H9 (cell line): ENCODE results near the gene KEL. TPM values are rescaled to one million over a fixed set of nuclear protein-coding genes. Genes with fewer than 3 reads are reported as not detected.

ENCODE experiments used
- DNase-seq: peaks from one replicate; pipeline ENCODE4 v3.0.0-alpha.2; 2017
- H2AFZ ChIP-seq: one replicate; pipeline ENCODE4 v1.6.1; 2013; ENCODE audit warnings: mild to moderate bottlenecking, low read length, control low read depth, moderate library complexity
- H2AK5ac ChIP-seq: 2 replicates; pipeline ENCODE4 v1.6.1; 2013; ENCODE audit warnings: low read length, control low read depth, mixed read lengths; ENCODE audit not compliant: insufficient read length
- H2BK120ac ChIP-seq: one replicate; pipeline ENCODE4 v1.6.1; 2013; ENCODE audit warnings: low read depth, mild to moderate bottlenecking, low read length, control low read depth, inconsistent platforms; ENCODE audit not compliant: poor library complexity, severe bottlenecking
- H2BK12ac ChIP-seq: 2 replicates; pipeline ENCODE4 v1.6.1; 2013; ENCODE audit warnings: low read length, control low read depth, mixed read lengths, low read depth; ENCODE audit not compliant: insufficient read length
- H2BK15ac ChIP-seq: 2 replicates; pipeline ENCODE4 v1.6.1; 2013; ENCODE audit warnings: low read depth, low read length, control low read depth
- H2BK20ac ChIP-seq: one replicate; pipeline ENCODE4 v1.6.1; 2013; ENCODE audit warnings: low read depth, mild to moderate bottlenecking, low read length, control low read depth, inconsistent platforms; ENCODE audit not compliant: poor library complexity, severe bottlenecking
- H2BK5ac ChIP-seq: 2 replicates; pipeline ENCODE4 v1.6.1; 2013; ENCODE audit warnings: low read length, control low read depth, mixed read lengths; ENCODE audit not compliant: insufficient read length
- H3K14ac ChIP-seq: 2 replicates; pipeline ENCODE4 v1.6.1; 2013; ENCODE audit warnings: low read length, control low read depth; ENCODE audit not compliant: insufficient read depth
- H3K18ac ChIP-seq: 2 replicates; pipeline ENCODE4 v1.6.1; 2013; ENCODE audit warnings: low read depth, mild to moderate bottlenecking, mixed read lengths, low read length, control low read depth; ENCODE audit not compliant: insufficient read length
- H3K23ac ChIP-seq: 2 replicates; pipeline ENCODE4 v1.6.1; 2013; ENCODE audit warnings: low read length, control low read depth, mixed read lengths, low read depth; ENCODE audit not compliant: insufficient read length
- H3K23me2 ChIP-seq: 2 replicates; pipeline ENCODE4 v1.6.1; 2013; ENCODE audit warnings: low read depth, mild to moderate bottlenecking, mixed read lengths, low read length, control low read depth; ENCODE audit not compliant: insufficient read length, poor library complexity, severe bottlenecking
- H3K27ac ChIP-seq: 2 replicates; pipeline ENCODE4 v1.5.1; 2013; ENCODE audit warnings: low read length, control low read depth, mixed read lengths, low read depth; ENCODE audit not compliant: insufficient read length
- H3K27me3 ChIP-seq: 2 replicates; pipeline ENCODE4 v1.6.1; 2013; ENCODE audit warnings: low read length, control low read depth, inconsistent platforms; ENCODE audit not compliant: insufficient read depth
- H3K4ac ChIP-seq: 2 replicates; pipeline ENCODE4 v1.6.1; 2013; ENCODE audit warnings: low read depth, mild to moderate bottlenecking, control low read depth, inconsistent platforms, low read length, moderate library complexity
- H3K4me1 ChIP-seq: 2 replicates; pipeline ENCODE4 v1.6.1; 2013; ENCODE audit warnings: low read length, control low read depth, inconsistent platforms; ENCODE audit not compliant: insufficient read depth
- H3K4me2 ChIP-seq: 2 replicates; pipeline ENCODE4 v1.6.1; 2013; ENCODE audit warnings: low read length, control low read depth, mixed read lengths; ENCODE audit not compliant: insufficient read length, insufficient read depth
- H3K56ac ChIP-seq: 2 replicates; pipeline ENCODE4 v1.6.1; 2013; ENCODE audit warnings: low read depth, mild to moderate bottlenecking, mixed read lengths, low read length, control low read depth; ENCODE audit not compliant: insufficient read length
- H3K79me1 ChIP-seq: 2 replicates; pipeline ENCODE4 v1.6.1; 2013; ENCODE audit warnings: low read depth, mild to moderate bottlenecking, moderate library complexity, low read length, control low read depth, inconsistent platforms; ENCODE audit not compliant: insufficient read depth, poor library complexity, severe bottlenecking
- H3K79me2 ChIP-seq: 2 replicates; pipeline ENCODE4 v1.6.1; 2013; ENCODE audit warnings: low read length, control low read depth, inconsistent platforms; ENCODE audit not compliant: insufficient read depth
- H3K9ac ChIP-seq: 2 replicates; pipeline ENCODE4 v1.6.1; 2013; ENCODE audit warnings: low read length, control low read depth, mixed read lengths; ENCODE audit not compliant: insufficient read length; ENCODE audit errors: extremely low read depth
- H3K9me3 ChIP-seq: one replicate; pipeline ENCODE4 v1.6.1; 2013; ENCODE audit warnings: low read depth, low read length, inconsistent platforms; ENCODE audit not compliant: control insufficient read depth
- H3T11ph ChIP-seq: one replicate; pipeline ENCODE4 v1.6.1; 2013; ENCODE audit warnings: mild to moderate bottlenecking, low read length, control low read depth, inconsistent platforms
- H4K20me1 ChIP-seq: one replicate; pipeline ENCODE4 v1.6.1; 2013; ENCODE audit not compliant: control insufficient read depth, insufficient read length, insufficient read depth
- H4K5ac ChIP-seq: 2 replicates; pipeline ENCODE4 v1.6.1; 2013; ENCODE audit warnings: low read depth, mild to moderate bottlenecking, mixed read lengths, low read length, control low read depth; ENCODE audit not compliant: insufficient read length
- H4K8ac ChIP-seq: replicated peaks from 2 replicates; pipeline ENCODE4 v1.6.1; 2013; ENCODE audit warnings: low read length, control low read depth, mixed read lengths, low read depth; ENCODE audit not compliant: insufficient read length
- H4K91ac ChIP-seq: 2 replicates; pipeline ENCODE4 v1.6.1; 2013; ENCODE audit warnings: low read depth, mild to moderate bottlenecking, moderate library complexity, mixed read lengths, low read length, control low read depth; ENCODE audit not compliant: insufficient read length
- H3K27ac Mint-ChIP-seq, 3 experiments: 2 replicates in 2 of 3; 3 replicates in 1 of 3; pipeline ENCODE4 v1.8.0; 2020 to 2021; ENCODE audit warnings: mixed read lengths in 3 of 3, mild to moderate bottlenecking in 1 of 3, moderate library complexity in 1 of 3
- H3K27me3 Mint-ChIP-seq: 2 replicates; pipeline ENCODE4 v1.8.0; 2021; ENCODE audit warnings: low read depth, mild to moderate bottlenecking, moderate library complexity, mixed read lengths
- H3K36me3 Mint-ChIP-seq, 3 experiments: 2 replicates in 2 of 3; 3 replicates in 1 of 3; pipeline ENCODE4 v1.8.0; 2020 to 2021; ENCODE audit warnings: low read depth in 3 of 3, mixed read lengths in 3 of 3; ENCODE audit not compliant: insufficient read depth in 1 of 3
- H3K4me1 Mint-ChIP-seq, 2 experiments: 2 replicates each; pipeline ENCODE4 v1.8.0; 2020; ENCODE audit warnings: mixed read lengths in 2 of 2
- H3K4me3 Mint-ChIP-seq, 2 experiments: 2 replicates in 1 of 2; 3 replicates in 1 of 2; pipeline ENCODE4 v1.8.0; 2020 to 2021; ENCODE audit warnings: mild to moderate bottlenecking in 2 of 2, mixed read lengths in 2 of 2, moderate library complexity in 1 of 2
- H3K9me3 Mint-ChIP-seq, 2 experiments: 2 replicates in 1 of 2; 3 replicates in 1 of 2; pipeline ENCODE4 v1.8.0; 2020; ENCODE audit warnings: mild to moderate bottlenecking in 2 of 2, mixed read lengths in 2 of 2, moderate library complexity in 1 of 2
- WGBS: extraction: QIAGEN DNeasy Blood & Tissue Kit; methylation state at CpG from one replicate; pipeline ENCODE4 v1.1.7; 2013; ENCODE audit warnings: missing lambda C conversion rate, low lambda C conversion rate, mixed read lengths; ENCODE audit not compliant: insufficient read length; ENCODE audit errors: extremely low coverage; 5-methylcytosine and 5-hydroxymethylcytosine counted together
- total RNA-seq: library from RNA; stranded (reverse); gene quantifications from 2 replicates; pipeline ENCODE4 v1.2.1, GENCODE V29; 2021
- TF ChIP-seq, protein P1 (sequence below): fragments of 200-600 bp; sonication (generic); conservative IDR thresholded peaks from 3 replicates; pipeline ENCODE4 v1.8.0; 2021; ENCODE audit warnings: antibody characterized with exemption, mild to moderate bottlenecking

Gene KEL
- total RNA-seq, 1 experiment from 2014 or later: 1.5 TPM

DNA sequence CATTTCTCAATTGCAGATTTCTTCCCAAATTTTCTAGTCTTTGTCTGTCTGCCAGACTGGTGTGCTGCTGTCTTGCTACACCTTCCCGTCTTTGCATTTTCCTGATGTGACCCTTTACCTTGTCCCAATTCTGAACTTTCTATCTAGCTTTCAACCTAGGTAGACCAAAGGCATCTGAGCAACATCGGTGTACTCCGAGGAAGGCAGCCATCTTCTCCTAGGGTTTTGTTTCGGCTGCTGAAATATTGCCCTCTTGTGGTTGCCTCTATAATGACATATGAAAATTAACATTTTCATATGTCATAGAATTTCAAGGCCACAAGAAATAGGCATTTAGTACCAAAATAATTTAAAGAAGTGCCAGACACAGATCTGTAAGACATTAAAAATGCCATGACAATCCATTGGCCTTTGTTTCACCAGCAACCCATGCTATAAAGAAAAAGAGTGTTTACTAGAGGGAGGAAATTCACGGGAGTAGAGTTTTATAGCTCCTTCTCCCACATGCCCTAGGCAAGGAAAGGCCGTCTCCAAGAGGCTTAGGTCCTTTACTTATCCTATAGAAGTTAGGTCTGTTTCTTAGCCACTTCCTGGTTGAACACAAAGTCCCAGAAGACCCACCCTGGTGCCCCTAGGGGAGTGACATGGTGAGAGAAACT, 41.4 kb upstream of the KEL start:
- H3K23me2 ChIP-seq: no peaks in the 10 kb centered on the region
- no peak overlapping the region for H4K8ac ChIP-seq
- no peak overlapping the region for H2BK5ac ChIP-seq
- no peaks in the 10 kb centered on the region for H3K27me3 ChIP-seq
- no peak overlapping the region for H3K9ac ChIP-seq
- no peak overlapping the region for H2BK15ac ChIP-seq
- H2AK5ac ChIP-seq: no peak overlapping the region
- H4K20me1 ChIP-seq: no peaks in the 10 kb centered on the region
- Mint-ChIP-seq H3K4me3 (no peak overlapping the region; a peak in 1 of 5 replicates), H3K27me3 (peaks cover 2% of the 10 kb centered on the region), H3K9me3 (peaks cover 0 to 1% of the 10 kb centered on the region in 2 experiments; a peak in 2 of 5 replicates), H3K27ac (no peak overlapping the region), H3K4me1 (peaks cover 0 to 10% of the 10 kb centered on the region in 2 experiments; a peak in 2 of 4 replicates), H3K36me3 (no peaks in the 10 kb centered on the region; a peak in 1 of 7 replicates)
- no peak overlapping the region for H3K56ac ChIP-seq
- H3K18ac ChIP-seq: no peak overlapping the region
- no peak overlapping the region for H2BK120ac ChIP-seq
- no peaks in the 10 kb centered on the region for H3K9me3 ChIP-seq
- H4K91ac ChIP-seq: no peak overlapping the region
- no peak overlapping the region for H3T11ph ChIP-seq
- H2BK12ac ChIP-seq: no peak overlapping the region
- peak overlapping the region; percentile 98 for H2AFZ ChIP-seq
- no peak overlapping the region for H3K4ac ChIP-seq
- WGBS: no CpG with 5 or more reads among the region's 6 CpGs
- TF ChIP-seq, protein P1, sequence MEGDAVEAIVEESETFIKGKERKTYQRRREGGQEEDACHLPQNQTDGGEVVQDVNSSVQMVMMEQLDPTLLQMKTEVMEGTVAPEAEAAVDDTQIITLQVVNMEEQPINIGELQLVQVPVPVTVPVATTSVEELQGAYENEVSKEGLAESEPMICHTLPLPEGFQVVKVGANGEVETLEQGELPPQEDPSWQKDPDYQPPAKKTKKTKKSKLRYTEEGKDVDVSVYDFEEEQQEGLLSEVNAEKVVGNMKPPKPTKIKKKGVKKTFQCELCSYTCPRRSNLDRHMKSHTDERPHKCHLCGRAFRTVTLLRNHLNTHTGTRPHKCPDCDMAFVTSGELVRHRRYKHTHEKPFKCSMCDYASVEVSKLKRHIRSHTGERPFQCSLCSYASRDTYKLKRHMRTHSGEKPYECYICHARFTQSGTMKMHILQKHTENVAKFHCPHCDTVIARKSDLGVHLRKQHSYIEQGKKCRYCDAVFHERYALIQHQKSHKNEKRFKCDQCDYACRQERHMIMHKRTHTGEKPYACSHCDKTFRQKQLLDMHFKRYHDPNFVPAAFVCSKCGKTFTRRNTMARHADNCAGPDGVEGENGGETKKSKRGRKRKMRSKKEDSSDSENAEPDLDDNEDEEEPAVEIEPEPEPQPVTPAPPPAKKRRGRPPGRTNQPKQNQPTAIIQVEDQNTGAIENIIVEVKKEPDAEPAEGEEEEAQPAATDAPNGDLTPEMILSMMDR: peak; percentile 80
- H2BK20ac ChIP-seq: no peak overlapping the region
- H3K79me1 ChIP-seq: no peaks in the 10 kb centered on the region
- no peak overlapping the region for H3K14ac ChIP-seq
- no peak overlapping the region for H3K4me2 ChIP-seq
- H3K79me2 ChIP-seq: no peaks in the 10 kb centered on the region
- H3K27ac ChIP-seq: no peak overlapping the region
- H3K4me1 ChIP-seq: no peaks in the 10 kb centered on the region
- DNase-seq: no peak
- H4K5ac ChIP-seq: no peak overlapping the region
- no peak overlapping the region for H3K23ac ChIP-seq
